Measurements from ENCODE around the gene GIMAP6.
"Not testable (repeated sequence)": the region's sequence is repeated elsewhere in the genome, so short reads cannot be mapped to it uniquely, and the experiment has no call there.

DNA sequence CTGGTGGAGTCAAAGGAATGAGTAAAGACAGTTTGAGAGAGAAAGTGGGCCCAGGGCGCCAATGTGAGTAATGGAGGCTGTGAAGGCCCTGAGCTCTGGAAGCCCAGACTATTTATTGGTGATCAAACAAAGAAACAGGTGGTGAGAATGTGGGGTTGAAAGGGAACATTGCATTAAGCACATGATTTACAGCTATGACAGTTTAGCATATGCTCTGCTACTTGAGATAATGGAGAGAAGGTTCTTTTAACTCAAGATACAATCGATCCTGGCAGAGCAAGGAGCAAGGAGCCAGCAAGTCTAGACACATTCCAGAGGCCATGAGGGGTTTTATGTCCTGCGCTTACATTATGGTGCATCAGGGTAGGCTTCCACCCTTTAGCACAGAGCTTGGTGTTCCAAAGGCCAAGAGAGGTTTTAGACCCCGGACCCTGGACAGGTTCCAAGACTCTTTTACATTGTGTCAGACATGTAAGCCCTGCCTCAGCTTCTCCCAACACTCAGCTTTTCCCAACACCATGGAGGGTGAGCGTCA lies 16.9 kb downstream of the GIMAP6 start:
- TF ChIP-seq EZH2 (IDR thresholded peaks at IDR 0.05; ENCODE audit: insufficient read depth, poor library complexity, severe bottlenecking); EZH2phosphoT487 (IDR thresholded peaks at IDR 0.05; ENCODE audit: insufficient read depth, low read depth): not testable (repeated sequence)

Data from GM23248 (cell line).